DND-41 (cell line): ENCODE measurements around the gene PTGES3L.

Experiments
- ATAC-seq: fragments of 200-7000 bp; cut with Tn5 transposase; 3 replicates; pipeline ENCODE4 v1.9.1; 2021; ENCODE audit warnings: low read depth; ENCODE audit not compliant: insufficient read depth
- DNase-seq: peaks from one replicate; pipeline ENCODE4 v3.0.0-alpha.2; 2020
- H2AFZ ChIP-seq: 2 replicates; pipeline ENCODE4 v1.6.0; 2012; ENCODE audit warnings: low read depth, low read length
- H3K27ac ChIP-seq: 2 replicates; pipeline ENCODE4 v1.5.1; 2012; ENCODE audit warnings: low read length, inconsistent platforms
- H3K27me3 ChIP-seq: fragments of 200-600 bp; sonication (generic); 2 replicates; pipeline ENCODE4 v1.6.0; 2012; ENCODE audit warnings: low read length, mild to moderate bottlenecking, inconsistent platforms; ENCODE audit not compliant: insufficient read depth, poor library complexity
- H3K36me3 ChIP-seq: 2 replicates; pipeline ENCODE4 v1.5.1; 2012; ENCODE audit warnings: low read length, inconsistent platforms; ENCODE audit not compliant: insufficient read depth
- H3K4me1 ChIP-seq: 2 replicates; pipeline ENCODE4 v1.5.1; 2012; ENCODE audit warnings: mild to moderate bottlenecking, low read length; ENCODE audit not compliant: insufficient read depth
- H3K4me2 ChIP-seq: 2 replicates; pipeline ENCODE4 v1.6.0; 2012; ENCODE audit warnings: mild to moderate bottlenecking, moderate library complexity, low read length, inconsistent platforms; ENCODE audit not compliant: insufficient read depth
- H3K4me3 ChIP-seq, 2 experiments: fragments of 200-600 bp in 1 of 2; shearing (Covaris generic) in 1 of 2; 2 replicates each; pipeline ENCODE4 v1.5.1; 2012 to 2016; ENCODE audit warnings: inconsistent platforms in 2 of 2, low read length in 2 of 2, mild to moderate bottlenecking in 2 of 2, low read depth in 1 of 2, moderate library complexity in 1 of 2
- H3K79me2 ChIP-seq: 2 replicates; pipeline ENCODE4 v1.6.0; 2012; ENCODE audit warnings: low read length, inconsistent platforms; ENCODE audit not compliant: insufficient read depth
- H3K9ac ChIP-seq: 2 replicates; pipeline ENCODE4 v1.6.0; 2012; ENCODE audit warnings: low read depth, mild to moderate bottlenecking, inconsistent platforms, low read length, moderate library complexity
- H3K9me3 ChIP-seq: 2 replicates; pipeline ENCODE4 v1.5.1; 2012; ENCODE audit warnings: low read length, moderate library complexity, mild to moderate bottlenecking, inconsistent platforms; ENCODE audit not compliant: insufficient read depth, severe bottlenecking
- H4K20me1 ChIP-seq: 2 replicates; pipeline ENCODE4 v1.6.0; 2012; ENCODE audit warnings: low read length; ENCODE audit not compliant: insufficient read depth
- EZH2 ChIP-seq: IDR thresholded peaks from 3 replicates; pipeline ENCODE4 v1.6.1; 2012; ENCODE audit warnings: borderline replicate concordance, low read depth, mild to moderate bottlenecking, moderate library complexity, low read length, inconsistent platforms; ENCODE audit not compliant: severe bottlenecking
- TF ChIP-seq, protein P1 (sequence below): IDR thresholded peaks from 2 replicates; pipeline ENCODE4 v1.5.1; 2012; ENCODE audit warnings: borderline replicate concordance, low read length, moderate library complexity, mild to moderate bottlenecking; ENCODE audit not compliant: poor library complexity, severe bottlenecking; ENCODE audit errors: extremely low read depth

The PTGES3L gene

DNA sequence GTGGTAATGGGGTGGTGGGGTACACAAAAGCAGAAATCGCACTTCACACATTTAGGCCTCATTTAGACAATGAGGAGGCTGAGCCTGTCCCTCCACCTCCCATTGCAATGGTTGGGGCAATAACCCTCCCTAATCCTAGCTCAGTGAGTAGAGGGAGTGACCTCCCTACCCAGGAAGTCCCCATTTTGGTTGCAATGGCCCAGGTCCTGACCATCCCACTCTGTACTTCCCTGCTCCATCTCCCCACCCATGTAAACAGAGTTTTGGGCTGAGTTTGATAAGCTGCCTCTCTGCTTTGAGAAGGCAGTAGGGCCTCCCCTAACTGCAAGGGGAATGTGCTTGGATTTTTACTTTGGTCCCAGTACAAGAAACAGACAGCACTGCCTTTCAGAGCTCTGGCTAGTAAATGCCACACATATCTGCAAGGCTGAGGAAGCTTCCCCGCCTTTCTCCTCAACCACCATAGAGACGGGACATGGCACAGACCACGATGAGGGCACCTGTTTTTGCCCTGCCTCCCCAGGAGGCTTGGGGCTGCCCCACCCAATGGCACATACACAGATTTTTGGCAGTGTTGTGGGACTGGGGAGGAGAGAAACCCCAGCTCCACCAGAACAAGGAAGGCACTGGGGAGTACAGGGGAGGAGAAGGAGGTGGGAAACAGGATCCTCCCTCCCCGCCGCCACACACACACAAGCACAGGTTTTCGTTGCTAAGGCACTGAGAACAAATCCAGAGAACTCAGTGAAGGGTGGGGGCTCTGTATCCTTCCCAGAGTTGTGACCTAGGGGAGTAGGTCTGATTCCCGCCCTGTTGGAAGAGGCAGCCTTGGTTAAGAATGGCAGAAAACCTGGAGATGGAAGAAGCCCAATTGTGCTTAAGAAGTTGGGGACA, 35.0 kb upstream of the PTGES3L start:
- Histone ChIP-seq H2AFZ (no peak overlapping the region), H3K36me3 (peaks cover 17% of the 10 kb centered on the region), H3K9ac (no peak overlapping the region), H3K79me2 (no peaks in the 10 kb centered on the region), H3K4me1 (no peaks in the 10 kb centered on the region), H4K20me1 (no peaks in the 10 kb centered on the region), H3K4me3 (no peak overlapping the region), H3K27ac (no peak overlapping the region), H3K4me2 (no peak overlapping the region), H3K9me3 (no peaks in the 10 kb centered on the region), H3K27me3 (no peaks in the 10 kb centered on the region)
- TF ChIP-seq, protein P1, sequence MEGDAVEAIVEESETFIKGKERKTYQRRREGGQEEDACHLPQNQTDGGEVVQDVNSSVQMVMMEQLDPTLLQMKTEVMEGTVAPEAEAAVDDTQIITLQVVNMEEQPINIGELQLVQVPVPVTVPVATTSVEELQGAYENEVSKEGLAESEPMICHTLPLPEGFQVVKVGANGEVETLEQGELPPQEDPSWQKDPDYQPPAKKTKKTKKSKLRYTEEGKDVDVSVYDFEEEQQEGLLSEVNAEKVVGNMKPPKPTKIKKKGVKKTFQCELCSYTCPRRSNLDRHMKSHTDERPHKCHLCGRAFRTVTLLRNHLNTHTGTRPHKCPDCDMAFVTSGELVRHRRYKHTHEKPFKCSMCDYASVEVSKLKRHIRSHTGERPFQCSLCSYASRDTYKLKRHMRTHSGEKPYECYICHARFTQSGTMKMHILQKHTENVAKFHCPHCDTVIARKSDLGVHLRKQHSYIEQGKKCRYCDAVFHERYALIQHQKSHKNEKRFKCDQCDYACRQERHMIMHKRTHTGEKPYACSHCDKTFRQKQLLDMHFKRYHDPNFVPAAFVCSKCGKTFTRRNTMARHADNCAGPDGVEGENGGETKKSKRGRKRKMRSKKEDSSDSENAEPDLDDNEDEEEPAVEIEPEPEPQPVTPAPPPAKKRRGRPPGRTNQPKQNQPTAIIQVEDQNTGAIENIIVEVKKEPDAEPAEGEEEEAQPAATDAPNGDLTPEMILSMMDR = no peak
- TF ChIP-seq EZH2 = no peak
- no peak for DNase-seq
- no peak for ATAC-seq

DNA sequence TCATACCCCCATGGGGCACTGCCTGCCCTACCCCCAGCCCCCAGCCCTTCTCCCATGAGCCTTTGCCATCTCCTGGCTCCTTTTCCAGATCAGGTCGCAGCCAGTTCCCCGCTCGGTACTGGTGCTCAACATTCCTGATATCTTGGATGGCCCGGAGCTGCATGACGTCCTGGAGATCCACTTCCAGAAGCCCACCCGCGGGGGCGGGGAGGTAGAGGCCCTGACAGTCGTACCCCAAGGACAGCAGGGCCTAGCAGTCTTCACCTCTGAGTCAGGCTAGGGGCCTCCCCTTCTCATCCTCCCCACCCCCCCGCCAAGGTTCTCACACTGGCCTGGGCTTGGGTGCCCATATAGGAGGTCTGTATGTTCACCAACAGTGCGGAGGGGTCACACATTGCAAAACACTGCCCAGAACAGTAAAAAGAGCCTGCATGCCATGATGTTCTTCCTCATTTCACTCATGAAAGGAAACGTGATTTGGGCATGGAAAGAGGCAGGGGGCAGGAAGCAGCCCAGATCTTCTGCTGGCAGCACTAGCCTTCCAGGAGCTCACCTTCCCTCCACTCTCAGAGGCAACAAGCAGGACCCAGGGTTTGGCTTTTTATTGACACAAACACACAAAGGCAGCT, 34.3 kb upstream of the PTGES3L start:
- H3K36me3 ChIP-seq = peaks cover 17% of the 10 kb centered on the region
- H3K27ac ChIP-seq = no peak overlapping the region
- no peak overlapping the region for H3K9ac ChIP-seq
- ATAC-seq (no peak), DNase-seq (no peak)
- TF ChIP-seq, protein P1 = no peak
- no peak for TF ChIP-seq EZH2
- H3K4me1 ChIP-seq = no peaks in the 10 kb centered on the region
- H4K20me1 ChIP-seq = no peaks in the 10 kb centered on the region
- H3K4me3 ChIP-seq = no peak overlapping the region
- no peaks in the 10 kb centered on the region for H3K9me3 ChIP-seq
- H2AFZ ChIP-seq = no peak overlapping the region
- H3K27me3 ChIP-seq = no peaks in the 10 kb centered on the region
- no peak overlapping the region for H3K4me2 ChIP-seq
- H3K79me2 ChIP-seq = no peaks in the 10 kb centered on the region

DNA sequence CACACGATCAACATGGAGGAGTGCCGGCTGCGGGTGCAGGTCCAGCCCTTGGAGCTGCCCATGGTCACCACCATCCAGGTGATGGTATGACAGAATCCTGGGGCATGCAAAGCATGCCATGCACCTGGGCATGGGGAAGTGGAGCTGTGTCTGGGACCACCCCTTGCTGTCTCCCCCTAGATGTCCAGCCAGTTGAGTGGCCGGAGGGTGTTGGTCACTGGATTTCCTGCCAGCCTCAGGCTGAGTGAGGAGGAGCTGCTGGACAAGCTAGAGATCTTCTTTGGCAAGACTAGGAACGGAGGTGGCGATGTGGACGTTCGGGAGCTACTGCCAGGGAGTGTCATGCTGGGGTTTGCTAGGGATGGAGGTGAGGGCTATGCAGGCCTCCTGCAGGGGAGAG, 33.4 kb upstream of the PTGES3L start:
- Histone ChIP-seq H3K27ac (no peak overlapping the region), H3K36me3 (peaks cover 17% of the 10 kb centered on the region), H3K4me1 (no peaks in the 10 kb centered on the region), H2AFZ (no peak overlapping the region), H3K4me3 (no peak overlapping the region), H3K27me3 (no peaks in the 10 kb centered on the region), H3K79me2 (no peaks in the 10 kb centered on the region), H3K4me2 (no peak overlapping the region), H3K9ac (no peak overlapping the region), H3K9me3 (no peaks in the 10 kb centered on the region), H4K20me1 (no peaks in the 10 kb centered on the region)
- ATAC-seq (no peak), DNase-seq (no peak)
- TF ChIP-seq, protein P1 = no peak
- TF ChIP-seq EZH2 = no peak
